Neural cell (in vitro differentiated cells): ENCODE results near the gene RAB3B. TPM values are rescaled to one million over a fixed set of nuclear protein-coding genes. Genes with fewer than 3 reads are reported as not detected.

Experiments
- H2AFZ ChIP-seq: fragments of 200-600, 300-800 bp; sonication (generic), shearing (Covaris generic); 2 replicates; pipeline ENCODE4 v1.6.0; 2014; ENCODE audit warnings: low read depth, mild to moderate bottlenecking, antibody characterized with exemption, low read length, moderate library complexity
- H3F3A ChIP-seq: fragments of 200-600 bp; shearing (Covaris generic); 2 replicates; pipeline ENCODE4 v1.6.1; 2016; ENCODE audit warnings: mild to moderate bottlenecking, moderate library complexity, mixed read lengths, antibody characterized with exemption, low read length; ENCODE audit not compliant: insufficient read depth, poor library complexity, severe bottlenecking
- H3K27ac ChIP-seq: fragments of 200-600, 300-800 bp; sonication (generic), shearing (Covaris generic); 2 replicates; pipeline ENCODE4 v1.5.1; 2014; ENCODE audit warnings: mild to moderate bottlenecking, low read length, moderate library complexity
- H3K27me3 ChIP-seq: fragments of 300-800, 200-600 bp; sonication (generic), shearing (Covaris generic); 2 replicates; pipeline ENCODE4 v1.6.0; 2014; ENCODE audit warnings: mild to moderate bottlenecking, low read depth, low read length, moderate library complexity; ENCODE audit not compliant: insufficient read depth
- H3K36me3 ChIP-seq: fragments of 300-800, 200-600 bp; sonication (generic), shearing (Covaris generic); 2 replicates; pipeline ENCODE4 v1.5.1; 2014; ENCODE audit warnings: mild to moderate bottlenecking, antibody characterized with exemption, low read length, moderate library complexity; ENCODE audit not compliant: insufficient read depth
- H3K4me2 ChIP-seq: fragments of 300-800, 200-600 bp; sonication (generic), shearing (Covaris generic); 2 replicates; pipeline ENCODE4 v1.6.0; 2014; ENCODE audit warnings: mild to moderate bottlenecking, low read length
- H3K4me3 ChIP-seq: fragments of 300-800, 200-600 bp; sonication (generic), shearing (Covaris generic); 2 replicates; pipeline ENCODE4 v1.5.1; 2014; ENCODE audit warnings: mild to moderate bottlenecking, low read length, moderate library complexity
- H3K79me2 ChIP-seq: fragments of 200-600 bp; shearing (Covaris generic); replicated peaks from 2 replicates; pipeline ENCODE4 v1.6.0; 2014; ENCODE audit warnings: mild to moderate bottlenecking, low read length, moderate library complexity; ENCODE audit not compliant: insufficient read depth
- H3K9ac ChIP-seq: fragments of 300-800, 200-600 bp; sonication (generic), shearing (Covaris generic); 2 replicates; pipeline ENCODE4 v1.6.1; 2016; ENCODE audit warnings: mild to moderate bottlenecking, low read length, mixed read lengths
- H3K9me2 ChIP-seq: fragments of 200-600 bp; shearing (Covaris generic); 2 replicates; pipeline ENCODE4 v1.6.1; 2016; ENCODE audit warnings: mild to moderate bottlenecking, low read length, mixed read lengths; ENCODE audit not compliant: insufficient read depth
- H3K9me3 ChIP-seq: fragments of 200-600, 300-800 bp; sonication (generic), shearing (Covaris generic); 2 replicates; pipeline ENCODE4 v1.6.1; 2016; ENCODE audit warnings: mild to moderate bottlenecking, mixed run types, low read length, moderate library complexity, mixed read lengths
- H4K20me1 ChIP-seq: fragments of 200-600 bp; shearing (Covaris generic); 2 replicates; pipeline ENCODE4 v1.6.1; 2016; ENCODE audit warnings: mild to moderate bottlenecking, mixed run types; ENCODE audit not compliant: insufficient read depth
- CTCF ChIP-seq: fragments of 450-650 bp; IDR thresholded peaks from 2 replicates; pipeline ENCODE4 v1.5.1; 2014; ENCODE audit warnings: antibody characterized with exemption, mild to moderate bottlenecking, moderate library complexity; ENCODE audit not compliant: poor library complexity, severe bottlenecking
- EP300 ChIP-seq: fragments of 450-650 bp; conservative IDR thresholded peaks from 2 replicates; pipeline ENCODE4 v1.6.1; 2014; ENCODE audit warnings: antibody characterized with exemption, mild to moderate bottlenecking, moderate library complexity; ENCODE audit not compliant: poor library complexity, severe bottlenecking
- EZH2 ChIP-seq: fragments of 200-600, 300-800 bp; shearing (Covaris generic), sonication (generic); IDR thresholded peaks from 2 replicates; pipeline ENCODE4 v1.6.1; 2014; ENCODE audit warnings: antibody characterized with exemption, low read length, borderline replicate concordance, mild to moderate bottlenecking; ENCODE audit not compliant: insufficient read depth, poor library complexity, severe bottlenecking
- MXI1 ChIP-seq: fragments of 450-650 bp; conservative IDR thresholded peaks from 2 replicates; pipeline ENCODE4 v1.6.1; 2014; ENCODE audit warnings: antibody characterized with exemption, mild to moderate bottlenecking; ENCODE audit not compliant: poor library complexity, severe bottlenecking
- POLR2AphosphoS5 ChIP-seq: IDR thresholded peaks from 2 replicates; pipeline ENCODE4 v1.6.1; 2012
- RAD21 ChIP-seq: fragments of 450-650 bp; conservative IDR thresholded peaks from 2 replicates; pipeline ENCODE4 v1.6.1; 2014; ENCODE audit warnings: antibody characterized with exemption, mild to moderate bottlenecking, moderate library complexity
- REST ChIP-seq: IDR thresholded peaks from 2 replicates; pipeline ENCODE4 v1.6.1; 2012; ENCODE audit warnings: borderline replicate concordance
- SMC3 ChIP-seq: fragments of 450-650 bp; conservative IDR thresholded peaks from 2 replicates; pipeline ENCODE4 v1.6.1; 2014; ENCODE audit warnings: antibody characterized with exemption, mild to moderate bottlenecking, moderate library complexity; ENCODE audit not compliant: poor library complexity
- TAF1 ChIP-seq: IDR thresholded peaks from 2 replicates; pipeline ENCODE4 v1.6.1; 2012; ENCODE audit warnings: low read depth
- polyA plus RNA-seq: library from polyadenylated mRNA; depleted of rRNA; stranded (reverse); fragments of >200 nt; gene quantifications from 2 replicates; pipeline ENCODE4 v1.2.3, GENCODE V29; 2014

Gene RAB3B
- polyA plus RNA-seq, 1 donor from 2014 or later = 15.0 TPM

DNA sequence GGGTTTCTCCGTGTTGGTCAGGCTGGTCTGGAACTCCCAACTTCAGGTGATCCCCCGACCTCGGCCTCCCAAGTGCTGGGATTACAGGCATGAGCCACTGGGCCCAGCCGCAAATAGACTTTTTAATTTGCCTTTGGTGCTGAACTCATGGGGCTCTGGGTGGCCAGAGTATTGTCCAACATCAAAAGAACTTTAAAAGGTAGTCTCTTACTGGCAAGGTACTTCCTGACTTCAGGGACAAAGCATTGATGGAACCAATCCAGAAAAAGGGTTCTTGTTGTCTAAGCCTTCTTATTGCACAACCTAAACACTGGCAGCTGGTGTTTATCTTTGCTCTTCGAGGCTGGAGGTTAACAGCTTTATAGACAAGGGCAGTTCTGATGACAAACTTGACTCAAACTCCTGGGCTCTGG is 46.9 kb upstream of the RAB3B start:
- Histone ChIP-seq H3K4me3 (no peak overlapping the region), H3K9me3 (no peaks in the 10 kb centered on the region), H3K27ac (no peak overlapping the region), H3F3A (no peaks in the 10 kb centered on the region), H4K20me1 (no peaks in the 10 kb centered on the region), H3K9ac (no peak overlapping the region), H3K4me2 (no peak overlapping the region), H3K36me3 (no peaks in the 10 kb centered on the region), H3K79me2 (peaks cover 7% of the 10 kb centered on the region), H3K27me3 (no peaks in the 10 kb centered on the region), H2AFZ (no peak overlapping the region), H3K9me2 (no peaks in the 10 kb centered on the region)
- TF ChIP-seq REST (no peak), EP300 (no peak), MXI1 (no peak), EZH2 (no peak), TAF1 (no peak), RAD21 (no peak), CTCF (no peak), SMC3 (no peak), POLR2AphosphoS5 (no peak)

- Histone ChIP-seq H3K36me3 (no peaks in the 10 kb centered on the region), H3K79me2 (peaks cover 21% of the 10 kb centered on the region), H2AFZ (peak overlapping the region; percentile 98), H3K9me2 (no peaks in the 10 kb centered on the region), H3F3A (no peaks in the 10 kb centered on the region), H3K4me3 (peak overlapping the region; percentile 94), H3K27me3 (no peaks in the 10 kb centered on the region), H3K27ac (peak overlapping the region; percentile 97), H4K20me1 (no peaks in the 10 kb centered on the region), H3K9ac (peak overlapping the region; percentile 76), H3K4me2 (peak overlapping the region; percentile 75), H3K9me3 (no peaks in the 10 kb centered on the region)
- TF ChIP-seq EZH2 = no peak
- no peak for TF ChIP-seq TAF1
- TF ChIP-seq POLR2AphosphoS5 = no peak
- TF ChIP-seq CTCF = no peak
- TF ChIP-seq MXI1 = no peak
- TF ChIP-seq RAD21 = no peak
- TF ChIP-seq SMC3 = no peak
- no peak for TF ChIP-seq EP300
- TF ChIP-seq REST = no peak
Observed at GRCh38 chr1:52034050-52034384, 43.5 kb upstream of the RAB3B start.
